ENCODE data around the gene PXMP4.

Gene PXMP4

GRCh38 chr20:33656010-33656782 lies 63.9 kb downstream of the PXMP4 start:
- Histone ChIP-seq H3K36me3 (no peaks in the 10 kb centered on the region), H3K4me1 (ENCODE audit: control insufficient read depth in 1 of 2, insufficient read depth in 1 of 2, low read depth in 1 of 2, low read length in 1 of 2) (no peaks in the 10 kb centered on the region), H3K27me3 (peaks cover 5% of the 10 kb centered on the region), H3K9me3 (no peaks in the 10 kb centered on the region), H3K4me3 (ENCODE audit: low read depth in 1 of 2, low read length in 1 of 2) (no peak overlapping the region), H3K27ac (no peak overlapping the region)
- no peak for TF ChIP-seq CTCF (IDR thresholded peaks at IDR 0.05)

GRCh38 chr20:33655164-33655563 lies 64.9 kb downstream of the PXMP4 start:
- no peaks in the 10 kb centered on the region for H3K4me1 ChIP-seq (ENCODE audit: control insufficient read depth in 1 of 2, insufficient read depth in 1 of 2, low read depth in 1 of 2, low read length in 1 of 2)
- no peaks in the 10 kb centered on the region for H3K9me3 ChIP-seq
- no peak for TF ChIP-seq CTCF (IDR thresholded peaks at IDR 0.05)
- no peaks in the 10 kb centered on the region for H3K36me3 ChIP-seq
- no peak overlapping the region for H3K27ac ChIP-seq
- H3K4me3 ChIP-seq (ENCODE audit: low read depth in 1 of 2, low read length in 1 of 2): no peak overlapping the region
- peaks cover 5% of the 10 kb centered on the region for H3K27me3 ChIP-seq

- no peak for TF ChIP-seq CTCF (IDR thresholded peaks at IDR 0.05)
These were observed 65.4 kb downstream of the PXMP4 start for GRCh38 chr20:33654680-33655161.

GRCh38 chr20:33653900-33654596 lies 66.1 kb downstream of the PXMP4 start:
- no peaks in the 10 kb centered on the region for H3K36me3 ChIP-seq
- H3K27me3 ChIP-seq: peaks cover 5% of the 10 kb centered on the region
- no peak for TF ChIP-seq CTCF (IDR thresholded peaks at IDR 0.05)
- H3K4me3 ChIP-seq (ENCODE audit: low read depth in 1 of 2, low read length in 1 of 2): no peak overlapping the region
- H3K4me1 ChIP-seq (ENCODE audit: control insufficient read depth in 1 of 2, insufficient read depth in 1 of 2, low read depth in 1 of 2, low read length in 1 of 2): no peaks in the 10 kb centered on the region
- H3K27ac ChIP-seq: no peak overlapping the region
- no peaks in the 10 kb centered on the region for H3K9me3 ChIP-seq

More at GRCh38 chr20:33654680-33655161, 65.4 kb downstream of the PXMP4 start:
- no peaks in the 10 kb centered on the region for H3K36me3 ChIP-seq
- no peaks in the 10 kb centered on the region for H3K9me3 ChIP-seq
- H3K4me1 ChIP-seq (ENCODE audit: control insufficient read depth in 1 of 2, insufficient read depth in 1 of 2, low read depth in 1 of 2, low read length in 1 of 2): no peaks in the 10 kb centered on the region
- H3K27ac ChIP-seq: no peak overlapping the region
- H3K4me3 ChIP-seq (ENCODE audit: low read depth in 1 of 2, low read length in 1 of 2): no peak overlapping the region
- H3K27me3 ChIP-seq: peaks cover 5% of the 10 kb centered on the region

GRCh38 chr20:33653218-33653899 lies 66.8 kb downstream of the PXMP4 start:
- H3K27me3 ChIP-seq: peaks cover 5% of the 10 kb centered on the region
- H3K4me1 ChIP-seq (ENCODE audit: control insufficient read depth in 1 of 2, insufficient read depth in 1 of 2, low read depth in 1 of 2, low read length in 1 of 2): no peaks in the 10 kb centered on the region
- no peak for TF ChIP-seq CTCF (IDR thresholded peaks at IDR 0.05)
- peaks cover 5% of the 10 kb centered on the region for H3K36me3 ChIP-seq
- H3K9me3 ChIP-seq: no peaks in the 10 kb centered on the region
- H3K4me3 ChIP-seq (ENCODE audit: low read depth in 1 of 2, low read length in 1 of 2): no peak overlapping the region
- H3K27ac ChIP-seq: no peak overlapping the region

Measured in neutrophil (primary cell).